H9 (cell line): ENCODE measurements around the gene SLC6A7. TPM values are rescaled to one million over a fixed set of nuclear protein-coding genes. Genes with fewer than 3 reads are reported as not detected.

Experiments
- DNase-seq: peaks from one replicate; pipeline ENCODE4 v3.0.0-alpha.2; 2017
- H2AFZ ChIP-seq: one replicate; pipeline ENCODE4 v1.6.1; 2013; ENCODE audit warnings: mild to moderate bottlenecking, low read length, control low read depth, moderate library complexity
- H2AK5ac ChIP-seq: 2 replicates; pipeline ENCODE4 v1.6.1; 2013; ENCODE audit warnings: low read length, control low read depth, mixed read lengths; ENCODE audit not compliant: insufficient read length
- H2BK120ac ChIP-seq: one replicate; pipeline ENCODE4 v1.6.1; 2013; ENCODE audit warnings: low read depth, mild to moderate bottlenecking, low read length, control low read depth, inconsistent platforms; ENCODE audit not compliant: poor library complexity, severe bottlenecking
- H2BK12ac ChIP-seq: 2 replicates; pipeline ENCODE4 v1.6.1; 2013; ENCODE audit warnings: low read length, control low read depth, mixed read lengths, low read depth; ENCODE audit not compliant: insufficient read length
- H2BK15ac ChIP-seq: 2 replicates; pipeline ENCODE4 v1.6.1; 2013; ENCODE audit warnings: low read depth, low read length, control low read depth
- H2BK20ac ChIP-seq: one replicate; pipeline ENCODE4 v1.6.1; 2013; ENCODE audit warnings: low read depth, mild to moderate bottlenecking, low read length, control low read depth, inconsistent platforms; ENCODE audit not compliant: poor library complexity, severe bottlenecking
- H2BK5ac ChIP-seq: 2 replicates; pipeline ENCODE4 v1.6.1; 2013; ENCODE audit warnings: low read length, control low read depth, mixed read lengths; ENCODE audit not compliant: insufficient read length
- H3K14ac ChIP-seq: 2 replicates; pipeline ENCODE4 v1.6.1; 2013; ENCODE audit warnings: low read length, control low read depth; ENCODE audit not compliant: insufficient read depth
- H3K18ac ChIP-seq: 2 replicates; pipeline ENCODE4 v1.6.1; 2013; ENCODE audit warnings: low read depth, mild to moderate bottlenecking, mixed read lengths, low read length, control low read depth; ENCODE audit not compliant: insufficient read length
- H3K23ac ChIP-seq: 2 replicates; pipeline ENCODE4 v1.6.1; 2013; ENCODE audit warnings: low read length, control low read depth, mixed read lengths, low read depth; ENCODE audit not compliant: insufficient read length
- H3K23me2 ChIP-seq: 2 replicates; pipeline ENCODE4 v1.6.1; 2013; ENCODE audit warnings: low read depth, mild to moderate bottlenecking, mixed read lengths, low read length, control low read depth; ENCODE audit not compliant: insufficient read length, poor library complexity, severe bottlenecking
- H3K27ac ChIP-seq: 2 replicates; pipeline ENCODE4 v1.5.1; 2013; ENCODE audit warnings: low read length, control low read depth, mixed read lengths, low read depth; ENCODE audit not compliant: insufficient read length
- H3K27me3 ChIP-seq: 2 replicates; pipeline ENCODE4 v1.6.1; 2013; ENCODE audit warnings: low read length, control low read depth, inconsistent platforms; ENCODE audit not compliant: insufficient read depth
- H3K4ac ChIP-seq: 2 replicates; pipeline ENCODE4 v1.6.1; 2013; ENCODE audit warnings: low read depth, mild to moderate bottlenecking, control low read depth, inconsistent platforms, low read length, moderate library complexity
- H3K4me1 ChIP-seq: 2 replicates; pipeline ENCODE4 v1.6.1; 2013; ENCODE audit warnings: low read length, control low read depth, inconsistent platforms; ENCODE audit not compliant: insufficient read depth
- H3K4me2 ChIP-seq: 2 replicates; pipeline ENCODE4 v1.6.1; 2013; ENCODE audit warnings: low read length, control low read depth, mixed read lengths; ENCODE audit not compliant: insufficient read length, insufficient read depth
- H3K56ac ChIP-seq: 2 replicates; pipeline ENCODE4 v1.6.1; 2013; ENCODE audit warnings: low read depth, mild to moderate bottlenecking, mixed read lengths, low read length, control low read depth; ENCODE audit not compliant: insufficient read length
- H3K79me1 ChIP-seq: 2 replicates; pipeline ENCODE4 v1.6.1; 2013; ENCODE audit warnings: low read depth, mild to moderate bottlenecking, moderate library complexity, low read length, control low read depth, inconsistent platforms; ENCODE audit not compliant: insufficient read depth, poor library complexity, severe bottlenecking
- H3K79me2 ChIP-seq: 2 replicates; pipeline ENCODE4 v1.6.1; 2013; ENCODE audit warnings: low read length, control low read depth, inconsistent platforms; ENCODE audit not compliant: insufficient read depth
- H3K9ac ChIP-seq: 2 replicates; pipeline ENCODE4 v1.6.1; 2013; ENCODE audit warnings: low read length, control low read depth, mixed read lengths; ENCODE audit not compliant: insufficient read length; ENCODE audit errors: extremely low read depth
- H3K9me3 ChIP-seq: one replicate; pipeline ENCODE4 v1.6.1; 2013; ENCODE audit warnings: low read depth, low read length, inconsistent platforms; ENCODE audit not compliant: control insufficient read depth
- H3T11ph ChIP-seq: one replicate; pipeline ENCODE4 v1.6.1; 2013; ENCODE audit warnings: mild to moderate bottlenecking, low read length, control low read depth, inconsistent platforms
- H4K20me1 ChIP-seq: one replicate; pipeline ENCODE4 v1.6.1; 2013; ENCODE audit not compliant: control insufficient read depth, insufficient read length, insufficient read depth
- H4K5ac ChIP-seq: 2 replicates; pipeline ENCODE4 v1.6.1; 2013; ENCODE audit warnings: low read depth, mild to moderate bottlenecking, mixed read lengths, low read length, control low read depth; ENCODE audit not compliant: insufficient read length
- H4K8ac ChIP-seq: replicated peaks from 2 replicates; pipeline ENCODE4 v1.6.1; 2013; ENCODE audit warnings: low read length, control low read depth, mixed read lengths, low read depth; ENCODE audit not compliant: insufficient read length
- H4K91ac ChIP-seq: 2 replicates; pipeline ENCODE4 v1.6.1; 2013; ENCODE audit warnings: low read depth, mild to moderate bottlenecking, moderate library complexity, mixed read lengths, low read length, control low read depth; ENCODE audit not compliant: insufficient read length
- H3K27ac Mint-ChIP-seq, 3 experiments: 2 replicates in 2 of 3; 3 replicates in 1 of 3; pipeline ENCODE4 v1.8.0; 2020 to 2021; ENCODE audit warnings: mixed read lengths in 3 of 3, mild to moderate bottlenecking in 1 of 3, moderate library complexity in 1 of 3
- H3K27me3 Mint-ChIP-seq: 2 replicates; pipeline ENCODE4 v1.8.0; 2021; ENCODE audit warnings: low read depth, mild to moderate bottlenecking, moderate library complexity, mixed read lengths
- H3K36me3 Mint-ChIP-seq, 3 experiments: 2 replicates in 2 of 3; 3 replicates in 1 of 3; pipeline ENCODE4 v1.8.0; 2020 to 2021; ENCODE audit warnings: low read depth in 3 of 3, mixed read lengths in 3 of 3; ENCODE audit not compliant: insufficient read depth in 1 of 3
- H3K4me1 Mint-ChIP-seq, 2 experiments: 2 replicates each; pipeline ENCODE4 v1.8.0; 2020; ENCODE audit warnings: mixed read lengths in 2 of 2
- H3K4me3 Mint-ChIP-seq, 2 experiments: 2 replicates in 1 of 2; 3 replicates in 1 of 2; pipeline ENCODE4 v1.8.0; 2020 to 2021; ENCODE audit warnings: mild to moderate bottlenecking in 2 of 2, mixed read lengths in 2 of 2, moderate library complexity in 1 of 2
- H3K9me3 Mint-ChIP-seq, 2 experiments: 2 replicates in 1 of 2; 3 replicates in 1 of 2; pipeline ENCODE4 v1.8.0; 2020; ENCODE audit warnings: mild to moderate bottlenecking in 2 of 2, mixed read lengths in 2 of 2, moderate library complexity in 1 of 2
- CTCF ChIP-seq: fragments of 200-600 bp; sonication (generic); conservative IDR thresholded peaks from 3 replicates; pipeline ENCODE4 v1.8.0; 2021; ENCODE audit warnings: antibody characterized with exemption, mild to moderate bottlenecking
- WGBS: extraction: QIAGEN DNeasy Blood & Tissue Kit; methylation state at CpG from one replicate; pipeline ENCODE4 v1.1.7; 2013; ENCODE audit warnings: missing lambda C conversion rate, low lambda C conversion rate, mixed read lengths; ENCODE audit not compliant: insufficient read length; ENCODE audit errors: extremely low coverage; 5-methylcytosine and 5-hydroxymethylcytosine counted together
- total RNA-seq: library from RNA; stranded (reverse); gene quantifications from 2 replicates; pipeline ENCODE4 v1.2.1, GENCODE V29; 2021

The SLC6A7 gene
- total RNA-seq, 1 experiment from 2014 or later, result not detected

DNA sequence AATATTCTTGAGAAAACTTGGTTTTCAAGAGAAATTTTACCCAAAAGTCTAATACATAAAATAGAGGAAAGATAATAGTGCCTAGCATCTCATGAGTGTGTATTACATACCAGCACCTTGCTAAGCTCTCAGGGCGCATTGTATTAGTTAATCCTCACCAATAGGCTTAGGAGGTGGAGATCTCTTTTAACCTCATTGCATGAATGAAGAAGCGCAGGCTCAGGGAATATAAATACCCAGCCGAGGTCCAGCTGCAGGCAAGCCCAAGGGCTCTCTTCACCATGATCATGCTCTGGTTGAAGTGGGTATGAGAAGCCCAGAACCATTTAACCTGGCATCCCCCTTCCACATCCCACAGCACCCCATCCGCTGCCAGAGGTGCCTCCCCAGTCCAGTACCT lies 53.7 kb downstream of the SLC6A7 start:
- Mint-ChIP-seq H3K4me3 (no peak overlapping the region), H3K9me3 (no peaks in the 10 kb centered on the region), H3K27me3 (peaks cover 8% of the 10 kb centered on the region), H3K4me1 (peaks cover 3 to 13% of the 10 kb centered on the region in 2 experiments; a peak in 3 of 4 replicates), H3K36me3 (no peaks in the 10 kb centered on the region), H3K27ac (no peak overlapping the region)
- H4K91ac ChIP-seq, result no peak overlapping the region
- H4K5ac ChIP-seq, result no peak overlapping the region
- no peaks in the 10 kb centered on the region; the same call in 1 of the 2 replicates for H3K4me1 ChIP-seq
- no peak overlapping the region for H2BK5ac ChIP-seq
- H3T11ph ChIP-seq, result no peak overlapping the region
- no peaks in the 10 kb centered on the region for H4K20me1 ChIP-seq
- H3K9ac ChIP-seq, result no peak overlapping the region
- no peaks in the 10 kb centered on the region for H3K79me2 ChIP-seq
- no peak for TF ChIP-seq CTCF
- H3K14ac ChIP-seq, result no peak overlapping the region
- H3K23ac ChIP-seq, result no peak overlapping the region
- no peaks in the 10 kb centered on the region for H3K27me3 ChIP-seq
- H4K8ac ChIP-seq, result no peak overlapping the region
- no peak overlapping the region for H2BK120ac ChIP-seq
- no peaks in the 10 kb centered on the region for H3K79me1 ChIP-seq
- H2AFZ ChIP-seq, result no peak overlapping the region
- H3K18ac ChIP-seq, result no peak overlapping the region
- no peak overlapping the region for H3K4ac ChIP-seq
- H2BK20ac ChIP-seq, result no peak overlapping the region
- no peak overlapping the region for H2AK5ac ChIP-seq
- H3K9me3 ChIP-seq, result no peaks in the 10 kb centered on the region
- no peak overlapping the region for H3K56ac ChIP-seq
- H3K27ac ChIP-seq, result no peak overlapping the region
- WGBS, result no CpG with 5 or more reads among the region's 4 CpGs
- H3K23me2 ChIP-seq, result no peaks in the 10 kb centered on the region
- H2BK12ac ChIP-seq, result no peak overlapping the region
- DNase-seq, result no peak
- H2BK15ac ChIP-seq, result no peak overlapping the region
- H3K4me2 ChIP-seq, result no peak overlapping the region
